GM12878 (cell line): ENCODE data around the gene COL6A3. TPM values are rescaled to one million over a fixed set of nuclear protein-coding genes. Genes with fewer than 3 reads are reported as not detected.
"Not testable (repeated sequence)": the region's sequence is repeated elsewhere in the genome, so short reads cannot be mapped to it uniquely, and the experiment has no call there.

ENCODE experiments used
- ATAC-seq: fragments of 200-7000 bp; cut with Tn5 transposase; 3 replicates; pipeline ENCODE4 v1.9.1; 2020; ENCODE audit warnings: mild to moderate bottlenecking, moderate library complexity
- BruUV-seq: library from RNA; stranded (reverse); fragments of 400-500 nt; replicated peaks from 2 replicates; lab custom pipeline; 2021; lab: Mats Ljungman, UMichigan
- CTCF ChIA-PET: fragments of 300-600 bp; sonication (Branson Sonifier 250); formaldehyde crosslinking; extraction: SDS; loops from one replicate; lab custom pipeline; 2021; ENCODE audit warnings: inconsistent platforms; lab: Yijun Ruan, JAX
- POLR2A ChIA-PET: fragments of 350-600 bp; formaldehyde crosslinking; extraction: SDS; loops from one replicate; lab custom pipeline; 2021; ENCODE audit warnings: inconsistent platforms; lab: Charles Lee
- RAD21 ChIA-PET: fragments of 300-600 bp; sonication (Branson Sonifier 250); formaldehyde crosslinking; loops from one replicate; lab custom pipeline; 2023; ENCODE audit warnings: antibody characterized with exemption; ENCODE audit not compliant: unreplicated experiment; lab: Charles Lee
- SMC1A ChIA-PET: fragments of 300-600 bp; sonication (Branson Sonifier 250); formaldehyde crosslinking; loops from one replicate; lab custom pipeline; 2023; ENCODE audit not compliant: unreplicated experiment, uncharacterized antibody; lab: Charles Lee
- DNase-seq: peaks from one replicate; pipeline ENCODE4 v3.0.0-alpha.2; 2011; ENCODE audit warnings: low read depth, low spot score
- FAIRE-seq: peaks from 3 replicates; lab custom pipeline; 2011; peaks lifted over from hg19 to GRCh38; lab: Jason Lieb, UNC
- H2AFZ ChIP-seq: 2 replicates; pipeline ENCODE4 v1.6.0; 2011; ENCODE audit warnings: low read depth, low read length, control low read depth; ENCODE audit not compliant: control insufficient read depth
- H3K27ac ChIP-seq: 2 replicates; pipeline ENCODE4 v1.5.1; 2011; ENCODE audit warnings: control low read depth; ENCODE audit not compliant: control insufficient read depth, insufficient read depth
- H3K27me3 ChIP-seq, 2 experiments: replicated peaks in 1 of 2; 2 replicates each; pipeline versions ENCODE4 v1.6.0 to v1.6.1; 2011; ENCODE audit warnings: low read length in 1 of 2; ENCODE audit not compliant: control insufficient read depth in 2 of 2, insufficient read depth in 2 of 2
- H3K36me3 ChIP-seq, 2 experiments: 2 replicates each; pipeline ENCODE4 v1.5.1; 2011; ENCODE audit warnings: low read length in 1 of 2; ENCODE audit not compliant: control insufficient read depth in 2 of 2, insufficient read depth in 2 of 2
- H3K4me1 ChIP-seq: 2 replicates; pipeline ENCODE4 v1.6.1; 2011; ENCODE audit warnings: mild to moderate bottlenecking, low read length, moderate library complexity, mixed read lengths; ENCODE audit not compliant: control insufficient read depth, insufficient read depth
- H3K4me2 ChIP-seq: 2 replicates; pipeline ENCODE4 v1.6.0; 2011; ENCODE audit warnings: control low read depth; ENCODE audit not compliant: control insufficient read depth, insufficient read depth
- H3K4me3 ChIP-seq: fragments of 200-600 bp; sonication (generic); 2 replicates; pipeline ENCODE4 v1.5.1; 2016
- H3K79me2 ChIP-seq: 2 replicates; pipeline ENCODE4 v1.6.0; 2011; ENCODE audit warnings: low read length; ENCODE audit not compliant: control insufficient read depth, insufficient read depth
- H3K9ac ChIP-seq: 2 replicates; pipeline ENCODE4 v1.8.0; 2011; ENCODE audit warnings: low read length, control low read depth, mixed read lengths; ENCODE audit not compliant: control insufficient read depth, insufficient read depth
- H3K9me3 ChIP-seq: replicated peaks from 3 replicates; pipeline ENCODE4 v1.5.1; 2011; ENCODE audit warnings: mild to moderate bottlenecking, low read length; ENCODE audit not compliant: control insufficient read depth, insufficient read depth
- H4K20me1 ChIP-seq: 2 replicates; pipeline ENCODE4 v1.6.0; 2011; ENCODE audit not compliant: control insufficient read depth, insufficient read depth
- CHD4 ChIP-seq: fragments of 200-600 bp; sonication (generic); IDR thresholded peaks from 2 replicates; pipeline ENCODE4 v1.6.1; 2016; ENCODE audit warnings: mild to moderate bottlenecking
- IKZF1 ChIP-seq: fragments of 450-650 bp; conservative IDR thresholded peaks from 2 replicates; pipeline ENCODE4 v1.6.1; 2017; ENCODE audit warnings: antibody characterized with exemption, mild to moderate bottlenecking
- NR2C1 ChIP-seq: fragments of 450-650 bp; IDR thresholded peaks from 2 replicates; pipeline ENCODE4 v1.6.1; 2017; ENCODE audit warnings: antibody characterized with exemption, mild to moderate bottlenecking, moderate library complexity
- POLR2AphosphoS5 ChIP-seq: IDR thresholded peaks from 2 replicates; pipeline ENCODE4 v1.6.1; 2011; ENCODE audit warnings: mild to moderate bottlenecking, low read length, inconsistent platforms
- SUZ12 ChIP-seq: fragments of 200-600 bp; sonication (generic); IDR thresholded peaks from one replicate; pipeline ENCODE4 v1.6.1; 2018; ENCODE audit warnings: antibody characterized with exemption, mild to moderate bottlenecking; ENCODE audit not compliant: unreplicated experiment
- ZNF24 ChIP-seq: fragments of 450-650 bp; IDR thresholded peaks from 2 replicates; pipeline ENCODE4 v1.6.1; 2017; ENCODE audit warnings: antibody characterized with exemption, mild to moderate bottlenecking
- ZSCAN29 ChIP-seq: fragments of 450-650 bp; IDR thresholded peaks from 2 replicates; pipeline ENCODE4 v1.6.1; 2017; ENCODE audit warnings: mild to moderate bottlenecking, moderate library complexity
- WGBS: methylation state at CpG from one replicate; pipeline ENCODE4 v1.1.6; 2016; ENCODE audit warnings: low lambda C conversion rate; ENCODE audit not compliant: insufficient replicate concordance, insufficient coverage; ENCODE audit errors: missing lambda C conversion rate; 5-methylcytosine and 5-hydroxymethylcytosine counted together
- in situ Hi-C: fragments of 300-500 bp; cut with MboI; formaldehyde crosslinking; loops from 9 replicates; pipeline ENCODE4 v1.14.3; 2018; ENCODE audit warnings: mixed read lengths
- intact Hi-C: fragments of 100-400 bp; cut with micrococcal nuclease; formaldehyde crosslinking; loops from one replicate; pipeline ENCODE4 v1.14.2; 2022; ENCODE audit not compliant: unreplicated experiment
- polyA plus RNA-seq, 11 experiments: library from polyadenylated mRNA; depleted of rRNA in 4 of 11; unstranded in 6 of 11; stranded (reverse) in 5 of 11; fragments of >200 nt; fragmentation: Nextera tagmentation in 4 of 11; fragmentation: Illumina TruSeq in 1 of 11; extraction: Ambion mirVana in 4 of 11; extraction: Trizol in 1 of 11; gene quantifications; 1 replicate in 1 of 11; 2 replicates in 10 of 11; pipeline versions ENCODE4 v1.2.1 to v1.2.3, GENCODE V29; 2011 to 2016; ENCODE audit warnings: inconsistent platforms in 2 of 11, missing spikeins in 2 of 11, low read depth in 1 of 11
- total RNA-seq, 4 experiments: library from RNA; depleted of rRNA in 3 of 4; stranded (reverse); fragments of >200 nt in 3 of 4; fragmentation: Illumina TruSeq in 1 of 4; extraction: Trizol in 1 of 4; gene quantifications; 2 replicates each; pipeline versions ENCODE4 v1.2.1 to v1.2.3, GENCODE V29; 2013 to 2021
- TF ChIP-seq, protein P1 (sequence below): IDR thresholded peaks from 2 replicates; pipeline ENCODE4 v1.6.1; 2012; ENCODE audit warnings: improper control_type of control experiment, low read depth, low read length; ENCODE audit not compliant: insufficient replicate concordance
- TF ChIP-seq, protein P2 (sequence below): fragments of 150-350 bp; IDR thresholded peaks from 2 replicates; pipeline ENCODE4 v1.6.1; 2014; ENCODE audit warnings: mild to moderate bottlenecking, low read depth, low read length
- TF ChIP-seq, protein P3 (sequence below): IDR thresholded peaks from 2 replicates; pipeline ENCODE4 v1.6.1; 2012; ENCODE audit warnings: low read depth, low read length, improper control_type of control experiment

COL6A3 gene
- total and polyA plus RNA-seq, 10 of the 15 experiments (the other 5 are each of a cell fraction or from before 2014, with no cell fraction given), result 0.01 to 0.51 (median 0.09) TPM; not detected in 4

DNA sequence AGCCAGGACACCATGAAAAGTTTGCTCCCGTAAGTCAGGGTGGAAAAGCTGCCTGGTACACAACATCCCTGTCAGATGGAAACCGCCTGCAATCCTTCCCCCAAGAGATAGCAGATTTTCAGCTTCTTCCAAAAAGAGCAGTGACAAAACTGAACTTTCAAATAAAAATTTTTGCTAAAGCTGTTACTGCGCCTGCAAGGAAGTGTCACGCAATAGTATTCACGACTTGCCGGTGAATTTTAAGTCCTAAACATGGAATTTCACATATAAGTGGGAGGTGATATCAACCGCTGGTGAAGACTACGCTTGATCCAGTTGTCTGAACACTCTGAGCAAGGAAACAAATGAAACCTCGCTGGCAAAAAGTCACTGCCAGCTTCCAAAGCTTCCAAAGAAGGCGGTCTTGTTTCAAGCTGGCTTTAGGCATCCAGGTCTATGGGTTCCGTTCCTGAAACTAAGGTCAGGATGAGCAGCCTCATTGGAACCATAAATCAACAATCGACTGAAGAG lies 2.8 kb downstream of the COL6A3 start:
- CTCF ChIA-PET, result interaction anchor here (0.7 to 2.9 kb wide), 6 partner anchors 10 to 289 kb away, joined by 3 to 26 read pairs (median 4); no protein-coding TSS in a partner anchor
- SMC1A ChIA-PET, result interaction anchor here (0.8 to 2.8 kb wide), 3 partner anchors 9 to 289 kb away, joined by 3 to 11 read pairs (median 3); no protein-coding TSS in a partner anchor
- BruUV-seq, result no TSS peak
- no peaks in the 10 kb centered on the region for H4K20me1 ChIP-seq
- POLR2A ChIA-PET, result no interaction called here
- RAD21 ChIA-PET, result interaction anchor here (0.9 kb wide), 1 partner anchor 161 kb away, joined by 4 read pairs; no protein-coding TSS in a partner anchor
- TF ChIP-seq, protein P1, sequence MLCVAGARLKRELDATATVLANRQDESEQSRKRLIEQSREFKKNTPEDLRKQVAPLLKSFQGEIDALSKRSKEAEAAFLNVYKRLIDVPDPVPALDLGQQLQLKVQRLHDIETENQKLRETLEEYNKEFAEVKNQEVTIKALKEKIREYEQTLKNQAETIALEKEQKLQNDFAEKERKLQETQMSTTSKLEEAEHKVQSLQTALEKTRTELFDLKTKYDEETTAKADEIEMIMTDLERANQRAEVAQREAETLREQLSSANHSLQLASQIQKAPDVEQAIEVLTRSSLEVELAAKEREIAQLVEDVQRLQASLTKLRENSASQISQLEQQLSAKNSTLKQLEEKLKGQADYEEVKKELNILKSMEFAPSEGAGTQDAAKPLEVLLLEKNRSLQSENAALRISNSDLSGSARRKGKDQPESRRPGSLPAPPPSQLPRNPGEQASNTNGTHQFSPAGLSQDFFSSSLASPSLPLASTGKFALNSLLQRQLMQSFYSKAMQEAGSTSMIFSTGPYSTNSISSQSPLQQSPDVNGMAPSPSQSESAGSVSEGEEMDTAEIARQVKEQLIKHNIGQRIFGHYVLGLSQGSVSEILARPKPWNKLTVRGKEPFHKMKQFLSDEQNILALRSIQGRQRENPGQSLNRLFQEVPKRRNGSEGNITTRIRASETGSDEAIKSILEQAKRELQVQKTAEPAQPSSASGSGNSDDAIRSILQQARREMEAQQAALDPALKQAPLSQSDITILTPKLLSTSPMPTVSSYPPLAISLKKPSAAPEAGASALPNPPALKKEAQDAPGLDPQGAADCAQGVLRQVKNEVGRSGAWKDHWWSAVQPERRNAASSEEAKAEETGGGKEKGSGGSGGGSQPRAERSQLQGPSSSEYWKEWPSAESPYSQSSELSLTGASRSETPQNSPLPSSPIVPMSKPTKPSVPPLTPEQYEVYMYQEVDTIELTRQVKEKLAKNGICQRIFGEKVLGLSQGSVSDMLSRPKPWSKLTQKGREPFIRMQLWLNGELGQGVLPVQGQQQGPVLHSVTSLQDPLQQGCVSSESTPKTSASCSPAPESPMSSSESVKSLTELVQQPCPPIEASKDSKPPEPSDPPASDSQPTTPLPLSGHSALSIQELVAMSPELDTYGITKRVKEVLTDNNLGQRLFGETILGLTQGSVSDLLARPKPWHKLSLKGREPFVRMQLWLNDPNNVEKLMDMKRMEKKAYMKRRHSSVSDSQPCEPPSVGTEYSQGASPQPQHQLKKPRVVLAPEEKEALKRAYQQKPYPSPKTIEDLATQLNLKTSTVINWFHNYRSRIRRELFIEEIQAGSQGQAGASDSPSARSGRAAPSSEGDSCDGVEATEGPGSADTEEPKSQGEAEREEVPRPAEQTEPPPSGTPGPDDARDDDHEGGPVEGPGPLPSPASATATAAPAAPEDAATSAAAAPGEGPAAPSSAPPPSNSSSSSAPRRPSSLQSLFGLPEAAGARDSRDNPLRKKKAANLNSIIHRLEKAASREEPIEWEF, result no peak
- TF ChIP-seq CHD4 (no peak), ZNF24 (no peak), POLR2AphosphoS5 (no peak), ZSCAN29 (no peak), NR2C1 (no peak), SUZ12 (no peak), IKZF1 (no peak)
- TF ChIP-seq, protein P2, sequence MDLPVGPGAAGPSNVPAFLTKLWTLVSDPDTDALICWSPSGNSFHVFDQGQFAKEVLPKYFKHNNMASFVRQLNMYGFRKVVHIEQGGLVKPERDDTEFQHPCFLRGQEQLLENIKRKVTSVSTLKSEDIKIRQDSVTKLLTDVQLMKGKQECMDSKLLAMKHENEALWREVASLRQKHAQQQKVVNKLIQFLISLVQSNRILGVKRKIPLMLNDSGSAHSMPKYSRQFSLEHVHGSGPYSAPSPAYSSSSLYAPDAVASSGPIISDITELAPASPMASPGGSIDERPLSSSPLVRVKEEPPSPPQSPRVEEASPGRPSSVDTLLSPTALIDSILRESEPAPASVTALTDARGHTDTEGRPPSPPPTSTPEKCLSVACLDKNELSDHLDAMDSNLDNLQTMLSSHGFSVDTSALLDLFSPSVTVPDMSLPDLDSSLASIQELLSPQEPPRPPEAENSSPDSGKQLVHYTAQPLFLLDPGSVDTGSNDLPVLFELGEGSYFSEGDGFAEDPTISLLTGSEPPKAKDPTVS, result no peak
- TF ChIP-seq, protein P3, sequence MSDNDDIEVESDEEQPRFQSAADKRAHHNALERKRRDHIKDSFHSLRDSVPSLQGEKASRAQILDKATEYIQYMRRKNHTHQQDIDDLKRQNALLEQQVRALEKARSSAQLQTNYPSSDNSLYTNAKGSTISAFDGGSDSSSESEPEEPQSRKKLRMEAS, result no peak
- WGBS, result 47% methylated on average over 12 of the region's 12 CpGs
- no peak overlapping the region for H2AFZ ChIP-seq
- intact Hi-C loops, result no loop called here
- H3K27ac ChIP-seq, result no peak overlapping the region
- no peaks in the 10 kb centered on the region for H3K4me1 ChIP-seq
- no peak overlapping the region for H3K9ac ChIP-seq
- ATAC-seq, result no peak
- no peak overlapping the region for H3K4me2 ChIP-seq
- no peaks in the 10 kb centered on the region for H3K9me3 ChIP-seq
- no peak for FAIRE-seq
- H3K79me2 ChIP-seq, result no peaks in the 10 kb centered on the region
- in situ Hi-C loops, result no loop called here
- H3K4me3 ChIP-seq, result no peak overlapping the region
- no peak for DNase-seq
- no peaks in the 10 kb centered on the region for H3K36me3 ChIP-seq
- H3K27me3 ChIP-seq, result peaks cover 2% of the 10 kb centered on the region in 2 experiments; a peak in 3 of 4 replicates

DNA sequence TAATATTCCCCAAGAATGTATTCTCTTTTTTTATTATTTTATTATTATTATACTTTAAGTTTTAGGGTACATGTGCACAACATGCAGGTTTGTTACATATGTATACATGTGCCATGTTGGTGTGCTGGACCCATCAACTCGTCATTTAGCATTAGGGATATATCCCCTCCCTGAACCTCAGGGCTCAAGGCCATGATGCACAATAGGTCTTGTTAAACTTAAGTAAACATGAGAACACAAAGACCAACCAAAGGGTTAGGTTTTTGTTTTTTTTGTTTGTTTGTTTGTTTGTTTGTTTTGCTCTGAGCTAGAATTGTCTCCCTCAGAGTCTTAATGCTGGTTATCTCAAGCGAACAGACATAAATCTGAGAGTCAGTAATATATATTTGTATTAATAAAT lies 4.7 kb downstream of the COL6A3 start:
- H3K4me3 ChIP-seq, POLR2A ChIA-PET, H3K4me2 ChIP-seq, H3K36me3 ChIP-seq, H3K79me2 ChIP-seq, in situ Hi-C loops, H3K27me3 ChIP-seq, H2AFZ ChIP-seq, H4K20me1 ChIP-seq, DNase-seq, H3K27ac ChIP-seq, H3K9me3 ChIP-seq, H3K9ac ChIP-seq, FAIRE-seq, BruUV-seq, H3K4me1 ChIP-seq, ATAC-seq: not testable (repeated sequence)
- ChIA-PET CTCF (interaction anchor here (0.7 to 2.9 kb wide), 7 partner anchors 12 to 381 kb away, joined by 3 to 26 read pairs (median 4); no protein-coding TSS in a partner anchor), SMC1A (interaction anchor here (1.2 to 2.8 kb wide), 2 partner anchors 11 to 210 kb away, joined by 5 to 11 read pairs; no protein-coding TSS in a partner anchor), RAD21 (interaction anchor here (0.9 to 1.3 kb wide), 3 partner anchors 12 to 254 kb away, joined by 3 read pairs; no protein-coding TSS in a partner anchor)
- intact Hi-C loops, result loop anchor here (2.0 kb wide), 1 partner anchor 254 kb away; no protein-coding TSS in a partner anchor
- WGBS, result 17% methylated on average over 2 of the region's 2 CpGs
